NCI-H345 (cell line): ENCODE data around the gene DHCR24.

Source experiments
- DNase-seq: peaks from one replicate; lab custom pipeline; 2025; lab: John Stamatoyannopoulos, UW

Gene DHCR24

GRCh38 chr1:54800041-54800898 lies 86.7 kb downstream of the DHCR24 start:
- no peak for DNase-seq
